IPS-18a (cell line): ENCODE results near the gene NPHP3.

ENCODE experiments used
- H3K27ac ChIP-seq: one replicate; pipeline ENCODE4 v1.5.1; 2013; ENCODE audit warnings: low read length
- H3K27me3 ChIP-seq: one replicate; pipeline ENCODE4 v1.6.1; 2013; ENCODE audit warnings: mild to moderate bottlenecking, low read length; ENCODE audit not compliant: control insufficient read depth, insufficient read depth
- H3K36me3 ChIP-seq: one replicate; pipeline ENCODE4 v1.6.1; 2013; ENCODE audit warnings: low read depth, low read length; ENCODE audit not compliant: control insufficient read depth
- H3K4me1 ChIP-seq: one replicate; pipeline ENCODE4 v1.6.1; 2013; ENCODE audit warnings: low read depth, low read length; ENCODE audit not compliant: control insufficient read depth
- H3K4me3 ChIP-seq: one replicate; pipeline ENCODE4 v1.5.1; 2013; ENCODE audit warnings: low read length
- H3K9ac ChIP-seq: one replicate; pipeline ENCODE4 v1.6.1; 2013; ENCODE audit warnings: mild to moderate bottlenecking, low read length, moderate library complexity
- H3K9me3 ChIP-seq: one replicate; pipeline ENCODE4 v1.6.1; 2013; ENCODE audit warnings: low read depth, low read length; ENCODE audit not compliant: control insufficient read depth

Gene NPHP3

GRCh38 chr3:132682201-132682600 is 40.0 kb downstream of the NPHP3 start:
- Histone ChIP-seq H3K27me3 (no peaks in the 10 kb centered on the region), H3K4me3 (no peak overlapping the region), H3K36me3 (peaks cover 42% of the 10 kb centered on the region), H3K4me1 (no peaks in the 10 kb centered on the region), H3K9me3 (no peaks in the 10 kb centered on the region), H3K27ac (no peak overlapping the region), H3K9ac (no peak overlapping the region)

GRCh38 chr3:132681421-132681820 is 40.8 kb downstream of the NPHP3 start:
- Histone ChIP-seq H3K27ac (no peak overlapping the region), H3K9ac (no peak overlapping the region), H3K36me3 (peaks cover 46% of the 10 kb centered on the region), H3K4me1 (no peaks in the 10 kb centered on the region), H3K4me3 (no peak overlapping the region), H3K27me3 (no peaks in the 10 kb centered on the region), H3K9me3 (no peaks in the 10 kb centered on the region)

GRCh38 chr3:132679911-132680310 is 42.3 kb downstream of the NPHP3 start:
- Histone ChIP-seq H3K36me3 (peaks cover 51% of the 10 kb centered on the region), H3K27ac (no peak overlapping the region), H3K9me3 (no peaks in the 10 kb centered on the region), H3K9ac (no peak overlapping the region), H3K4me3 (no peak overlapping the region), H3K27me3 (no peaks in the 10 kb centered on the region), H3K4me1 (no peaks in the 10 kb centered on the region)

GRCh38 chr3:132675408-132675807 is 46.8 kb downstream of the NPHP3 start:
- Histone ChIP-seq H3K4me1 (peaks cover 2% of the 10 kb centered on the region), H3K27ac (no peak overlapping the region), H3K36me3 (peaks cover 57% of the 10 kb centered on the region), H3K4me3 (no peak overlapping the region), H3K27me3 (no peaks in the 10 kb centered on the region), H3K9me3 (no peaks in the 10 kb centered on the region), H3K9ac (no peak overlapping the region)

- Histone ChIP-seq H3K4me3 (no peak overlapping the region), H3K9me3 (no peaks in the 10 kb centered on the region), H3K36me3 (peaks cover 45% of the 10 kb centered on the region), H3K27me3 (no peaks in the 10 kb centered on the region), H3K27ac (no peak overlapping the region), H3K9ac (no peak overlapping the region), H3K4me1 (peaks cover 2% of the 10 kb centered on the region)
Observed at GRCh38 chr3:132669256-132669777, 52.9 kb downstream of the NPHP3 start.

- Histone ChIP-seq H3K27ac (no peak overlapping the region), H3K9ac (no peak overlapping the region), H3K36me3 (peaks cover 21% of the 10 kb centered on the region), H3K4me3 (no peak overlapping the region), H3K27me3 (no peaks in the 10 kb centered on the region), H3K4me1 (peaks cover 4% of the 10 kb centered on the region), H3K9me3 (no peaks in the 10 kb centered on the region)
Observed at GRCh38 chr3:132665230-132665745, 56.9 kb downstream of the NPHP3 start.

- Histone ChIP-seq H3K36me3 (peaks cover 5% of the 10 kb centered on the region), H3K9ac (no peak overlapping the region), H3K9me3 (no peaks in the 10 kb centered on the region), H3K27me3 (no peaks in the 10 kb centered on the region), H3K27ac (no peak overlapping the region), H3K4me3 (no peak overlapping the region), H3K4me1 (peaks cover 4% of the 10 kb centered on the region)
Observed at GRCh38 chr3:132662212-132662611, 60.0 kb downstream of the NPHP3 start.

GRCh38 chr3:132661101-132661500 is 61.1 kb downstream of the NPHP3 start:
- Histone ChIP-seq H3K36me3 (no peaks in the 10 kb centered on the region), H3K9me3 (no peaks in the 10 kb centered on the region), H3K4me1 (peaks cover 4% of the 10 kb centered on the region), H3K27ac (no peak overlapping the region), H3K9ac (peak overlapping the region; percentile 76), H3K4me3 (peak overlapping the region; percentile 91), H3K27me3 (no peaks in the 10 kb centered on the region)

GRCh38 chr3:132660811-132661070 is 61.5 kb downstream of the NPHP3 start:
- Histone ChIP-seq H3K27me3 (no peaks in the 10 kb centered on the region), H3K27ac (no peak overlapping the region), H3K9me3 (no peaks in the 10 kb centered on the region), H3K4me1 (peaks cover 4% of the 10 kb centered on the region), H3K9ac (peak overlapping the region; percentile 76), H3K36me3 (no peaks in the 10 kb centered on the region), H3K4me3 (peak overlapping the region; percentile 91)

- H3K27me3 ChIP-seq, result no peaks in the 10 kb centered on the region
Observed at GRCh38 chr3:132660052-132660810, 62.0 kb downstream of the NPHP3 start, which contains the start of gene UBA5. Gene UBA5, plus strand, starts transcription at chr3:132660329. Its CDS starts 209 bp downstream, at chr3:132660538.

GRCh38 chr3:132659365-132660051 is 62.7 kb downstream of the NPHP3 start, which contains the start of gene ACAD11:
Gene ACAD11, minus strand, starts transcription at chr3:132659809. Its CDS starts 58 bp downstream, at chr3:132659751.
- H3K27me3 ChIP-seq, result no peaks in the 10 kb centered on the region
- no peaks in the 10 kb centered on the region for H3K36me3 ChIP-seq
- H3K4me3 ChIP-seq, result peak within 1 kb of the TSS; percentile 91
- no peaks in the 10 kb centered on the region for H3K9me3 ChIP-seq
- H3K9ac ChIP-seq, result peak within 1 kb of the TSS; percentile 76
- H3K27ac ChIP-seq, result peak within 1 kb of the TSS; percentile 32
- H3K4me1 ChIP-seq, result peaks cover 4% of the 10 kb centered on the region

More at GRCh38 chr3:132660052-132660810, 62.0 kb downstream of the NPHP3 start, which contains the start of gene UBA5:
- H3K36me3 ChIP-seq, result no peaks in the 10 kb centered on the region
- H3K9me3 ChIP-seq, result no peaks in the 10 kb centered on the region
- H3K9ac ChIP-seq, result peak within 1 kb of the TSS; percentile 76
- peak within 1 kb of the TSS; percentile 91 for H3K4me3 ChIP-seq
- H3K4me1 ChIP-seq, result peaks cover 4% of the 10 kb centered on the region
- peak within 1 kb of the TSS; percentile 32 for H3K27ac ChIP-seq
